Measurements from ENCODE around the gene LIPT2.

- no peak for TF ChIP-seq CTCF (tag by site-specific recombination; IDR thresholded peaks at IDR 0.05)
- no peak for TF ChIP-seq SETDB1 (IDR thresholded peaks at IDR 0.05; ENCODE audit: insufficient read length, low read length)
- TF ChIP-seq ZNF558 (tag by site-specific recombination; IDR thresholded peaks at IDR 0.05): no peak
Observed at GRCh38 chr11:74466916-74467885, 26.3 kb downstream of the LIPT2 start, which contains the start of gene KCNE3.

Data from HEK293 (cell line).